ENCODE results near the gene MAP3K21.

Gene MAP3K21

DNA sequence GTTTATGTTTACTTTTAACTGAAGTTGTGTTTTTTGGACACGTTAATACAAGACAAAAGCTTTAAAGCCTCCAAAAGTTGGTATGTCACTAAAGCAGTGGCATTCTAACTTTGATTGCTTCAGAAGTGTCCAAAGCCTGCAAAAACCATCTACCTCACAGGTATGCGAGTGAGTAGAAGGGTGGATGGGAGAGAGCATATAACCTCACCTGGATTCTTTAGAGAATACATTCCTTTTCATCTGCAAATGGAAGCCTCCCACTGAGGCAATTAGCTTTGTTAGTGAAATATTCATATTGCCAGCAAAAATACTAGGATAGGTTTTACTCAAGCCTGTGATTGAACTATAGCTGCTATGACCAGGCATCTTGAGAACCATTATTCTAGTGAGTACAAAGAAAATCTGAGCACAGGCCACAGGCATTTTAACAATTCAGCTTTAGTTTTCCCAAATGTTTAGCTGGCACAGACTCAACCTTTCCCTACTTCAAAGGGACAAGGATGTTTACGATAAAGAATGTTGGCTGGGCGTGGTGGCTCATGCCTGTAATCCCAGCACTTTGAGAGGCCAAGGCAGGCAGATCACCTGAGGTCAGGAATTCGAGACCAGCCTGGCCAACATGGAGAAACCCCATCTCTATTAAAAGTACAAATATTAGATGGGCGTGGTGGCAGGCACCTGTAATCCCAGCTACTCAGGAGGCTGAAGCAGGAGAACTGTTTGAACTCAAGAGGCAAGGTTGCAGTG is 39.7 kb downstream of the MAP3K21 start:
- no peak for DNase-seq (ENCODE audit: low spot score in 2 of 2)
- Mint-ChIP-seq H3K4me3 (no peak overlapping the region), H3K4me1 (no peaks in the 10 kb centered on the region), H3K36me3 (ENCODE audit: insufficient read depth) (no peaks in the 10 kb centered on the region), H3K9me3 (no peaks in the 10 kb centered on the region), H3K27me3 (peaks cover 15% of the 10 kb centered on the region), H3K27ac (ENCODE audit: low read depth) (no peak overlapping the region)
- no peak for ATAC-seq (replicated peaks; ENCODE audit: extremely low read depth, poor library complexity, severe bottlenecking)

DNA sequence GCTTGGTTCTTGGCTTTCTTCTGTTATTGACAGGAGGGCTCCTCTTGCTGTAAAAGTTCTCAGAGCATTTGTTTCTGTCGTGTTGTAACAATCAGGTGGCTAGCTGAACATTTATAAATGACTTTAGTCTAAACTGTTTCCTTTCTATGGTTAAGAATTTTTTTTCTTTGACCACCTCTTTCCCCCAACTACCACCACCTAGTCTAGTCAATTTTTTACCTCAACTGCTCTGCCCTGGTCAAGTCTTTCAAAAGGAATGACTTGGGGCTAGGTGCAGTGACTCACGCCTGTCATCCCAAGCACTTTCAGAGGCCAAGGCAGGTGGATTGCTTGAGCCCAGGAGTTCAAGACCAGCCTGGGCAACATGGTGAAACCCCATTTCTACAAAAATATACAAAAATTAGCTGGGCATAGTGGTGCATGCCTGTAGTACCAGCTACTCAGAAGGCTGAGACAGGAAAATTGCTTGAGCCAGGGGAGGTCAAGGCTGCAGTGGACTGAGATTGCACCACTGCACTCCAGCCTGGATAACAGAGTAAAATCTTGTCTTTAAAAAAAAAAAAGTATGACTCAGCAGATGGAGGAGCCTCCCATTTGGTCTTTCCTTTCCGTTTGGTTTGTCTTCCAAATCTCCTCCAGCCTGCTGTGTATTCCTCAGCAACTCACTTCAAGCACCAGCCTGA is 40.7 kb downstream of the MAP3K21 start:
- no peaks in the 10 kb centered on the region for H3K36me3 Mint-ChIP-seq (ENCODE audit: insufficient read depth)
- no peak for ATAC-seq (replicated peaks; ENCODE audit: extremely low read depth, poor library complexity, severe bottlenecking)

DNA sequence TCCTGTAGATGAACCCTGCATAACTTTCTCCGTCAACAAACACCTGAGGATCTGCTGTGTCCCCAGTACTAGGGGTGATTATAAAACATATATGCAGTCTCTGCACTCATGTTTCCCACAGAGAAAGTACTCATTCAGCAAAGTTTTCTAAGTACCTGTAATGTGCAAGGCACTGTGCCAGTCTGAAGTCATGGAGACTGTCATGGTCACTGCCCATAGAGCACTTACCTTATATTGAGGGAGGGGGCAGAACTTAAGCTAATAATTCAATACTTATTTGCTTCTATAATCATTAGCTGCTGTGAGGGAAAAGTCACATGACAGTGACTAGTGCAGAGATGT is 41.2 kb downstream of the MAP3K21 start:
- Mint-ChIP-seq H3K36me3 (ENCODE audit: insufficient read depth) (no peaks in the 10 kb centered on the region), H3K9me3 (no peaks in the 10 kb centered on the region), H3K27me3 (peaks cover 12% of the 10 kb centered on the region), H3K4me3 (no peak overlapping the region), H3K4me1 (no peaks in the 10 kb centered on the region), H3K27ac (ENCODE audit: low read depth) (no peak overlapping the region)
- DNase-seq (ENCODE audit: low spot score in 2 of 2) = no peak
- ATAC-seq (replicated peaks; ENCODE audit: extremely low read depth, poor library complexity, severe bottlenecking) = no peak

More for the DNA sequence above, 40.7 kb downstream of the MAP3K21 start:
- H3K27ac Mint-ChIP-seq (ENCODE audit: low read depth) = no peak overlapping the region
- DNase-seq (ENCODE audit: low spot score in 2 of 2) = no peak
- H3K9me3 Mint-ChIP-seq = no peaks in the 10 kb centered on the region
- no peaks in the 10 kb centered on the region for H3K4me1 Mint-ChIP-seq
- H3K4me3 Mint-ChIP-seq = no peak overlapping the region
- peaks cover 15% of the 10 kb centered on the region for H3K27me3 Mint-ChIP-seq

DNA sequence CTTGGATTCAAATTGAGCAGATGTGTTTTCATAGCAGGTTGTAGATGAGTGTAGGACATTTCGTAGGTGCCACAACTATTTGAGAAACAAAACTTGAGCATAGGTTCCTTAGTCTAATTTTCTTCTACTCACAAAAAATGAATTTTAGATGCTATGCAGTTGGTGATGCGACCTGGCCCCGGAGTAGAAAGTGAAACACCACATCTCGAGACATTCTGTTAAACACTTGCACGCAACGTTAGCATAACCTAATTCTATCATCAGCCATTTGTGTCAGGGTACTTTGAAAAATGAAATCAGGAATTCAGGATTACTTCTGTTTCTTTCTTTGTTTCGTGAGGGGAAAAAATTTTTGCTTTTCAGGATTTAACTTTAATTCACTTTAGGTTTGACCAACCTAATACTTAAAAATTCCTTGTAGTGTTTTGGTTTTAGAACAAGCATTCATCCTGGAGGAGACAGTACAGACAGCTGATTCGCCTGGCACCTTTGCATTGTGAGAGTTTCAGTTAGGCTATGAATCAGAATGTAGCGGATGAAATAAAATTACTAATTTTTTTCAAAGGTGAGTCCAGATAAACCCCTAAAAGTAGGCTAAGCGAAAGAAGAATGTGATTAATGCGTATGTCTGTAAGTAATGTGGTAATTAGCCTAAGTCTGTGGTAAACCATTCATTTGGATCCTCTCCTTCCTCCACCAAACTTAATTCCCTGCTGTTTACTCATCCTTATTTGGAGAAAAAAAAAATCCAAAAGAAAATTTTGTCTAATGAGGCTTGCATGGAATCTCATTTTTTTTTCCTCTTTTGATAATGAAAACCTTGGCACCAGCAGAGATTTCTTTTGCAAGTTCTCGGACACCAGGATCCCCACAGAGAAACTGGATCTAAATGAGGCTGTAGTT is 44.9 kb downstream of the MAP3K21 start:
- no peaks in the 10 kb centered on the region for H3K4me1 Mint-ChIP-seq
- ATAC-seq (replicated peaks; ENCODE audit: extremely low read depth, poor library complexity, severe bottlenecking) (no peak), DNase-seq (ENCODE audit: low spot score in 2 of 2) (no peak)
- no peaks in the 10 kb centered on the region for H3K9me3 Mint-ChIP-seq
- H3K27me3 Mint-ChIP-seq = no peaks in the 10 kb centered on the region
- no peak overlapping the region for H3K4me3 Mint-ChIP-seq
- no peaks in the 10 kb centered on the region for H3K36me3 Mint-ChIP-seq (ENCODE audit: insufficient read depth)
- no peak overlapping the region for H3K27ac Mint-ChIP-seq (ENCODE audit: low read depth)

DNA sequence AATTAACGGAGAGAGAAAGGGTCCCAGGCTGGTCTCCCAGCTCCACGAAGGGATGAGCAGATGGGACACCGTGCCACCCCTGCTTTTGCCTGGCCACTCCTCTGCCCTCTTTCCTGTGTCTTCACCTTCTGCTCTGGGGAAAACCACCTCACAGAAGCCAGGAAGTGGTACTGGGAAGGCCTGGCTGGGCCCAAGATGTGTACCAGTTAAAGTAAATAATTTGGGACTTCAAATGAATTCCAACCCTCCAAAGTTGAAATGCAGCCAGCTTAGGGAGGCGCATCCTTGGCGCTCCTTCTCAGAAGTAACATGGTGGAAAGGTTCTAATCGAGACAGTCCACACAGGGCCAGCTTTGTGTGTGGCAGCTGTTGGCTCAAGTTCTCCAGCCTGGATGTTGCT is 45.7 kb downstream of the MAP3K21 start:
- no peaks in the 10 kb centered on the region for H3K36me3 Mint-ChIP-seq (ENCODE audit: insufficient read depth)
- no peak overlapping the region for H3K4me3 Mint-ChIP-seq
- no peaks in the 10 kb centered on the region for H3K4me1 Mint-ChIP-seq

DNA sequence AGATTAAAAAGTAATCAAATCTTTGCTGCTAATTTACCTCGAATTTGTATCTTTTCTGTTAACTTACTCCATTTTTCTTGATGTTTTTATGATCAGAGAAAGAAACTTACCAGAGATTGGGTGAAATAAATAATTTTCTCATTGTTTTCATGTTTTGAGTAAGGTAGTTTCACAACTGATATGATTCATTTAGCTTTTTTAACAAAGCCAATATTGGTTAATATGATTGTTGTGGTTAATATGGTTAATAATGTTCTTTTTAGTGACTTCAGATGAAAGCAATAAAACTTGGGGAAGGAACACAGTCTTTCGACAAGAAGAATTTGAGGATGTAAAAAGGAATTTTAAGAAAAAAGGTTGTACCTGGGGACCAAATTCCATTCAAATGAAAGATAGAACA is 48.1 kb downstream of the MAP3K21 start:
- Mint-ChIP-seq H3K36me3 (ENCODE audit: insufficient read depth) (no peaks in the 10 kb centered on the region), H3K9me3 (no peaks in the 10 kb centered on the region), H3K4me1 (no peaks in the 10 kb centered on the region), H3K27me3 (no peaks in the 10 kb centered on the region), H3K27ac (ENCODE audit: low read depth) (no peak overlapping the region), H3K4me3 (no peak overlapping the region)
- ATAC-seq (replicated peaks; ENCODE audit: extremely low read depth, poor library complexity, severe bottlenecking) (no peak), DNase-seq (ENCODE audit: low spot score in 2 of 2) (no peak)

More for the DNA sequence above, 45.7 kb downstream of the MAP3K21 start:
- Mint-ChIP-seq H3K27me3 (no peaks in the 10 kb centered on the region), H3K9me3 (no peaks in the 10 kb centered on the region), H3K27ac (ENCODE audit: low read depth) (no peak overlapping the region)
- no peak for DNase-seq (ENCODE audit: low spot score in 2 of 2)
- ATAC-seq (replicated peaks; ENCODE audit: extremely low read depth, poor library complexity, severe bottlenecking) = no peak

DNA sequence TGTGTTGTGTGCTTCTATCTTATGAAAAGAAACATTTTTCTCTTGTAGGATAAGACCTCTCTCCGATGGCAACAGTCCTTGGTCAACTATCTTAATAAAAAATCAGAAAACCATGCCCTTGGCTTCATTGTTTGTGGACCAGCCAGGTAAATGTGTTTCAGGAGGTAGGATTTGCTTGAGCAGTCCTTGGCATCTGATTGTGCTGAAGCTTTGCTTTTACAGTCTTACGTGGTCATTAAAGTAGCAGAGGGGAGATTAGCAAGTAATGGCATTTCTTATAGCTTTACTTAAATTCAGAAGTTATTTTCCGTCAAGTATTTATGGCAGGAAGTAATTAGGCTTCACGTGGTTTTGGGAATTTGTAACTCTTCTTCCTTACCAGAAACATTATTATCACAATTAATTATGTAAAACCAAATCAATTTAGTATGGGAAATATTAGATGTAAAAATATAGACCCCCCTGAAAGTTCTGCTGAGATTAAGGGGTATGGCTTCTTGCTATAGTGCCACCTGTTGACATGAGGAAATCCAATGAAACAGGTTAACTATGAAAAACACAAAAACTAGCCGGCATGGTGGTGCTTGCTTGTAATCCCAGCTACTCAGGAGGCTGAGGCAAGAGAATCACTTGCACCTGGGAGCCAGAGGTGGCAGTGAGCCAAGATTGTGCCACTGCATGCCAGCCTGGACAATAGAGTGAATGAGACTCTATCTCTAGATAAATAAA is 49.0 kb downstream of the MAP3K21 start:
- H3K27ac Mint-ChIP-seq (ENCODE audit: low read depth) = no peak overlapping the region
- ATAC-seq (replicated peaks; ENCODE audit: extremely low read depth, poor library complexity, severe bottlenecking) = no peak
- H3K27me3 Mint-ChIP-seq = no peaks in the 10 kb centered on the region
- H3K36me3 Mint-ChIP-seq (ENCODE audit: insufficient read depth) = no peaks in the 10 kb centered on the region
- no peaks in the 10 kb centered on the region for H3K4me1 Mint-ChIP-seq
- DNase-seq (ENCODE audit: low spot score in 2 of 2) = no peak
- H3K4me3 Mint-ChIP-seq = no peak overlapping the region
- no peaks in the 10 kb centered on the region for H3K9me3 Mint-ChIP-seq

DNA sequence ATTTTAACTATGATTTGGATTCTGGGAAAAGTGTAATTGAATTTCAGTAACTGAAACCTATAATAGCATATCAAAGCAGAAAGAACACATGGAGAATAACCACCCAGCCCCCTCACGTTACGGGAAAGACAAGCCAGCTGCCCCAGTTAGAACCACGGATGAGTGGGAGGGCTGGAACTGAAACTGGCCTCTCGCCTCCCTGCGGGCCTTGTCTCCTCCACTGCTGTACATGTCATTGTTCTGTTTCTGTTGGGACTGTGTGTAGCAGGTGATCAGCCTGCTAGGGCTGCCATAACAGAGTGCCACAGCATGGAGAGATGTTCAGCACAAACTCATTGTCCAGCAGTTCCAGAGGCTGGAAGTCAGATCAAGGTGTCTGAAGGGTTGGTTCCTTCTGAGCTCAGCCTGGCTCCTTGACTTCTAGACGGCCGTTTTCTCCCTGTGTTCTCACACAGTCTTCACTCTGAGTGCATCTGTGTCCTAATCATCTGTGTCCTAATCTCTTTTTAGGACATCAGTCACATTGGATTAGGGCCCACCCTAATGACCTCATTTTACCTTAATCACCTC is 52.4 kb downstream of the MAP3K21 start:
- H3K36me3 Mint-ChIP-seq (ENCODE audit: insufficient read depth) = no peaks in the 10 kb centered on the region
- no peak overlapping the region for H3K4me3 Mint-ChIP-seq
- H3K9me3 Mint-ChIP-seq = no peaks in the 10 kb centered on the region
- DNase-seq (ENCODE audit: low spot score in 2 of 2) (no peak), ATAC-seq (replicated peaks; ENCODE audit: extremely low read depth, poor library complexity, severe bottlenecking) (no peak)
- H3K27ac Mint-ChIP-seq (ENCODE audit: low read depth) = no peak overlapping the region
- no peaks in the 10 kb centered on the region for H3K4me1 Mint-ChIP-seq
- H3K27me3 Mint-ChIP-seq = no peaks in the 10 kb centered on the region

DNA sequence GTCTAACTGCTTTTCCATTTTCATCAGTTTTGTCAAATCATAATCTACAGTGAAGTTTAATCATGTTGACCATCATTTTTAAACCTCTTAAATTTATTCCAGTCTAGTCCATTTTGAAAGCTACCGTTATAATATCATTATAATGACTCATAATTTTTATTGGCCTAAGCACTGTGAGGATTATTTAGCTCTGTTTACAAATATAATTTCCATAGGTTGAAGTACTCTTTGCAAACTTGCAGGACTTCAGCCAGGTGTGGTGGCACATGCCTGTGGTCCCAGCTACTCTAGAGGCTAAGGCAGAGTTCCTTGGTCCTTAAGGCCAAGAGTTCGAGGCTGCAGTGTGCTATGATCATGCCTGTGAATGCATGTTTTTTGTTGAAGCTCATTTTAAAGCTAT is 54.3 kb downstream of the MAP3K21 start:
- Mint-ChIP-seq H3K9me3 (no peaks in the 10 kb centered on the region), H3K4me3 (no peak overlapping the region), H3K4me1 (no peaks in the 10 kb centered on the region), H3K27me3 (no peaks in the 10 kb centered on the region), H3K27ac (ENCODE audit: low read depth) (no peak overlapping the region), H3K36me3 (ENCODE audit: insufficient read depth) (no peaks in the 10 kb centered on the region)
- ATAC-seq (replicated peaks; ENCODE audit: extremely low read depth, poor library complexity, severe bottlenecking) = no peak
- no peak for DNase-seq (ENCODE audit: low spot score in 2 of 2)

DNA sequence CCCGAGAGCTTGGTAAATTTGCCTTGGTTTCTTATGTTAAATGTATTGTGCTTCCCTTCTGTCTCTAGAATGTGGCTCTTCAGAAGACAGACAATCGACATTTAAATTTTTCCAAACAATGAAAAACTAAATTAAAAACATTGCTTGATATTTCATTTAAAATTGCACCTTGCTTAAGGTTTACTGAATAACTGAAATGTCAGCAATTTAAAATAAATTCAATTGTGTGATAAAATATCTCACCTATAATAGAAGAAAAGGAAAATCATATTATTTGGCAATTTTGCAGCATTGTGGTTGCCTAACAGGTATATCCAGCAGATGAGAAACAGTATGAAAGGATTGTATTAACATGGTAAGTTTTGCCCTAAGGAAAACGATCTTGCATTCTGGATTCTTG is 56.5 kb downstream of the MAP3K21 start:
- H3K9me3 Mint-ChIP-seq = no peaks in the 10 kb centered on the region
- peaks cover 15% of the 10 kb centered on the region for H3K27me3 Mint-ChIP-seq
- no peaks in the 10 kb centered on the region for H3K36me3 Mint-ChIP-seq (ENCODE audit: insufficient read depth)
- H3K4me3 Mint-ChIP-seq = no peak overlapping the region
- no peaks in the 10 kb centered on the region for H3K4me1 Mint-ChIP-seq
- DNase-seq (ENCODE audit: low spot score in 2 of 2) (no peak), ATAC-seq (replicated peaks; ENCODE audit: extremely low read depth, poor library complexity, severe bottlenecking) (no peak)
- no peak overlapping the region for H3K27ac Mint-ChIP-seq (ENCODE audit: low read depth)

DNA sequence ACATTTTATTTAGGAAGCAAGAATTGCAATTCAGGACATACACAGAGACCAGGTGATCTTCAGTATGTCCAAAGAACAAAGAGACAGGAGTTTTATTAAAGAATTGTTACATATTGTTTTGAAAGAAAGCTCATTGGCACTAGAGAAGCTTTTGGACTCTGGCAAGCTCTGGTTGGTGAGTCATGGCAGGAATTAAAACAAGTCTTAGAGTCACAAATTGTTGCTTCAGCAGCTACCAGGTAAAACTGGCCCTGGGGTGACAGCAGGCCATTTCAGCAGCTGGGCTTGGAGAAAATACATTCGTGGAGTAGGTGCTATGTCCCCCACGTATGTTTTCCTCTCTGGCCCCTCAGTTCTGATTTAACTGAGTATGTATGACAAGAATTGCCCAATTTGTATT is 58.8 kb downstream of the MAP3K21 start:
- H3K27ac Mint-ChIP-seq (ENCODE audit: low read depth) = no peak overlapping the region
- no peaks in the 10 kb centered on the region for H3K4me1 Mint-ChIP-seq
- ATAC-seq (replicated peaks; ENCODE audit: extremely low read depth, poor library complexity, severe bottlenecking) = no peak
- no peaks in the 10 kb centered on the region for H3K36me3 Mint-ChIP-seq (ENCODE audit: insufficient read depth)
- H3K9me3 Mint-ChIP-seq = no peaks in the 10 kb centered on the region
- DNase-seq (ENCODE audit: low spot score in 2 of 2) = no peak
- H3K4me3 Mint-ChIP-seq = no peak overlapping the region
- H3K27me3 Mint-ChIP-seq = peaks cover 38% of the 10 kb centered on the region

DNA sequence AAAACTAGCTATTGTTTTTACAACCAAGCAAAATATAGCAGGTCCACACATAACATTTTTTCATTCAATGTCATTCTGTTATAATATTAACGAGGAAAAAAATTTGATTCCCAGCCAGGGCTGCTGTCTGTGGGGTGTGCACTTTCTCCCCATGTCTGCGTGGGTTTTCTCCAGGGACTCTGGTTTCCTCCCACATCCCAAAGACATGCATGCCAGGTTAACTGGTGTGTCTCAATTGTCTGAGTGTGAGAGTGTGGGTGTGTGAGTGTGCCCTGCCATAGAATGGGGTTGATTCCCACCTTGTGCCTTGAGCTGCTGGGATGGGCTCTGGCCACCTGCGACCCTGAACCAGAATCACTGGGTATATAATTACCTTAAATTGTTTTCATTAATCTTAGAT is 60.1 kb downstream of the MAP3K21 start:
- Mint-ChIP-seq H3K27me3 (peaks cover 51% of the 10 kb centered on the region), H3K4me3 (no peak overlapping the region), H3K4me1 (no peaks in the 10 kb centered on the region), H3K9me3 (no peaks in the 10 kb centered on the region), H3K27ac (ENCODE audit: low read depth) (no peak overlapping the region), H3K36me3 (ENCODE audit: insufficient read depth) (no peaks in the 10 kb centered on the region)
- DNase-seq (ENCODE audit: low spot score in 2 of 2) (no peak), ATAC-seq (replicated peaks; ENCODE audit: extremely low read depth, poor library complexity, severe bottlenecking) (no peak)
